H9 (cell line): ENCODE measurements around the gene TRIO. TPM values are rescaled to one million over a fixed set of nuclear protein-coding genes. Genes with fewer than 3 reads are reported as not detected.

Source experiments
- DNase-seq: peaks from one replicate; pipeline ENCODE4 v3.0.0-alpha.2; 2017
- H2AFZ ChIP-seq: one replicate; pipeline ENCODE4 v1.6.1; 2013; ENCODE audit warnings: mild to moderate bottlenecking, low read length, control low read depth, moderate library complexity
- H2AK5ac ChIP-seq: 2 replicates; pipeline ENCODE4 v1.6.1; 2013; ENCODE audit warnings: low read length, control low read depth, mixed read lengths; ENCODE audit not compliant: insufficient read length
- H2BK120ac ChIP-seq: one replicate; pipeline ENCODE4 v1.6.1; 2013; ENCODE audit warnings: low read depth, mild to moderate bottlenecking, low read length, control low read depth, inconsistent platforms; ENCODE audit not compliant: poor library complexity, severe bottlenecking
- H2BK12ac ChIP-seq: 2 replicates; pipeline ENCODE4 v1.6.1; 2013; ENCODE audit warnings: low read length, control low read depth, mixed read lengths, low read depth; ENCODE audit not compliant: insufficient read length
- H2BK15ac ChIP-seq: 2 replicates; pipeline ENCODE4 v1.6.1; 2013; ENCODE audit warnings: low read depth, low read length, control low read depth
- H2BK20ac ChIP-seq: one replicate; pipeline ENCODE4 v1.6.1; 2013; ENCODE audit warnings: low read depth, mild to moderate bottlenecking, low read length, control low read depth, inconsistent platforms; ENCODE audit not compliant: poor library complexity, severe bottlenecking
- H2BK5ac ChIP-seq: 2 replicates; pipeline ENCODE4 v1.6.1; 2013; ENCODE audit warnings: low read length, control low read depth, mixed read lengths; ENCODE audit not compliant: insufficient read length
- H3K14ac ChIP-seq: 2 replicates; pipeline ENCODE4 v1.6.1; 2013; ENCODE audit warnings: low read length, control low read depth; ENCODE audit not compliant: insufficient read depth
- H3K18ac ChIP-seq: 2 replicates; pipeline ENCODE4 v1.6.1; 2013; ENCODE audit warnings: low read depth, mild to moderate bottlenecking, mixed read lengths, low read length, control low read depth; ENCODE audit not compliant: insufficient read length
- H3K23ac ChIP-seq: 2 replicates; pipeline ENCODE4 v1.6.1; 2013; ENCODE audit warnings: low read length, control low read depth, mixed read lengths, low read depth; ENCODE audit not compliant: insufficient read length
- H3K23me2 ChIP-seq: 2 replicates; pipeline ENCODE4 v1.6.1; 2013; ENCODE audit warnings: low read depth, mild to moderate bottlenecking, mixed read lengths, low read length, control low read depth; ENCODE audit not compliant: insufficient read length, poor library complexity, severe bottlenecking
- H3K27ac ChIP-seq: 2 replicates; pipeline ENCODE4 v1.5.1; 2013; ENCODE audit warnings: low read length, control low read depth, mixed read lengths, low read depth; ENCODE audit not compliant: insufficient read length
- H3K27me3 ChIP-seq: 2 replicates; pipeline ENCODE4 v1.6.1; 2013; ENCODE audit warnings: low read length, control low read depth, inconsistent platforms; ENCODE audit not compliant: insufficient read depth
- H3K4ac ChIP-seq: 2 replicates; pipeline ENCODE4 v1.6.1; 2013; ENCODE audit warnings: low read depth, mild to moderate bottlenecking, control low read depth, inconsistent platforms, low read length, moderate library complexity
- H3K4me1 ChIP-seq: 2 replicates; pipeline ENCODE4 v1.6.1; 2013; ENCODE audit warnings: low read length, control low read depth, inconsistent platforms; ENCODE audit not compliant: insufficient read depth
- H3K4me2 ChIP-seq: 2 replicates; pipeline ENCODE4 v1.6.1; 2013; ENCODE audit warnings: low read length, control low read depth, mixed read lengths; ENCODE audit not compliant: insufficient read length, insufficient read depth
- H3K56ac ChIP-seq: 2 replicates; pipeline ENCODE4 v1.6.1; 2013; ENCODE audit warnings: low read depth, mild to moderate bottlenecking, mixed read lengths, low read length, control low read depth; ENCODE audit not compliant: insufficient read length
- H3K79me1 ChIP-seq: 2 replicates; pipeline ENCODE4 v1.6.1; 2013; ENCODE audit warnings: low read depth, mild to moderate bottlenecking, moderate library complexity, low read length, control low read depth, inconsistent platforms; ENCODE audit not compliant: insufficient read depth, poor library complexity, severe bottlenecking
- H3K79me2 ChIP-seq: 2 replicates; pipeline ENCODE4 v1.6.1; 2013; ENCODE audit warnings: low read length, control low read depth, inconsistent platforms; ENCODE audit not compliant: insufficient read depth
- H3K9ac ChIP-seq: 2 replicates; pipeline ENCODE4 v1.6.1; 2013; ENCODE audit warnings: low read length, control low read depth, mixed read lengths; ENCODE audit not compliant: insufficient read length; ENCODE audit errors: extremely low read depth
- H3K9me3 ChIP-seq: one replicate; pipeline ENCODE4 v1.6.1; 2013; ENCODE audit warnings: low read depth, low read length, inconsistent platforms; ENCODE audit not compliant: control insufficient read depth
- H3T11ph ChIP-seq: one replicate; pipeline ENCODE4 v1.6.1; 2013; ENCODE audit warnings: mild to moderate bottlenecking, low read length, control low read depth, inconsistent platforms
- H4K20me1 ChIP-seq: one replicate; pipeline ENCODE4 v1.6.1; 2013; ENCODE audit not compliant: control insufficient read depth, insufficient read length, insufficient read depth
- H4K5ac ChIP-seq: 2 replicates; pipeline ENCODE4 v1.6.1; 2013; ENCODE audit warnings: low read depth, mild to moderate bottlenecking, mixed read lengths, low read length, control low read depth; ENCODE audit not compliant: insufficient read length
- H4K8ac ChIP-seq: replicated peaks from 2 replicates; pipeline ENCODE4 v1.6.1; 2013; ENCODE audit warnings: low read length, control low read depth, mixed read lengths, low read depth; ENCODE audit not compliant: insufficient read length
- H4K91ac ChIP-seq: 2 replicates; pipeline ENCODE4 v1.6.1; 2013; ENCODE audit warnings: low read depth, mild to moderate bottlenecking, moderate library complexity, mixed read lengths, low read length, control low read depth; ENCODE audit not compliant: insufficient read length
- H3K27ac Mint-ChIP-seq, 3 experiments: 2 replicates in 2 of 3; 3 replicates in 1 of 3; pipeline ENCODE4 v1.8.0; 2020 to 2021; ENCODE audit warnings: mixed read lengths in 3 of 3, mild to moderate bottlenecking in 1 of 3, moderate library complexity in 1 of 3
- H3K27me3 Mint-ChIP-seq: 2 replicates; pipeline ENCODE4 v1.8.0; 2021; ENCODE audit warnings: low read depth, mild to moderate bottlenecking, moderate library complexity, mixed read lengths
- H3K36me3 Mint-ChIP-seq, 3 experiments: 2 replicates in 2 of 3; 3 replicates in 1 of 3; pipeline ENCODE4 v1.8.0; 2020 to 2021; ENCODE audit warnings: low read depth in 3 of 3, mixed read lengths in 3 of 3; ENCODE audit not compliant: insufficient read depth in 1 of 3
- H3K4me1 Mint-ChIP-seq, 2 experiments: 2 replicates each; pipeline ENCODE4 v1.8.0; 2020; ENCODE audit warnings: mixed read lengths in 2 of 2
- H3K4me3 Mint-ChIP-seq, 2 experiments: 2 replicates in 1 of 2; 3 replicates in 1 of 2; pipeline ENCODE4 v1.8.0; 2020 to 2021; ENCODE audit warnings: mild to moderate bottlenecking in 2 of 2, mixed read lengths in 2 of 2, moderate library complexity in 1 of 2
- H3K9me3 Mint-ChIP-seq, 2 experiments: 2 replicates in 1 of 2; 3 replicates in 1 of 2; pipeline ENCODE4 v1.8.0; 2020; ENCODE audit warnings: mild to moderate bottlenecking in 2 of 2, mixed read lengths in 2 of 2, moderate library complexity in 1 of 2
- WGBS: extraction: QIAGEN DNeasy Blood & Tissue Kit; methylation state at CpG from one replicate; pipeline ENCODE4 v1.1.7; 2013; ENCODE audit warnings: missing lambda C conversion rate, low lambda C conversion rate, mixed read lengths; ENCODE audit not compliant: insufficient read length; ENCODE audit errors: extremely low coverage; 5-methylcytosine and 5-hydroxymethylcytosine counted together
- total RNA-seq: library from RNA; stranded (reverse); gene quantifications from 2 replicates; pipeline ENCODE4 v1.2.1, GENCODE V29; 2021
- TF ChIP-seq, protein P1 (sequence below): fragments of 200-600 bp; sonication (generic); conservative IDR thresholded peaks from 3 replicates; pipeline ENCODE4 v1.8.0; 2021; ENCODE audit warnings: antibody characterized with exemption, mild to moderate bottlenecking

Gene TRIO
- total RNA-seq, 1 experiment from 2014 or later: 87.8 TPM

DNA sequence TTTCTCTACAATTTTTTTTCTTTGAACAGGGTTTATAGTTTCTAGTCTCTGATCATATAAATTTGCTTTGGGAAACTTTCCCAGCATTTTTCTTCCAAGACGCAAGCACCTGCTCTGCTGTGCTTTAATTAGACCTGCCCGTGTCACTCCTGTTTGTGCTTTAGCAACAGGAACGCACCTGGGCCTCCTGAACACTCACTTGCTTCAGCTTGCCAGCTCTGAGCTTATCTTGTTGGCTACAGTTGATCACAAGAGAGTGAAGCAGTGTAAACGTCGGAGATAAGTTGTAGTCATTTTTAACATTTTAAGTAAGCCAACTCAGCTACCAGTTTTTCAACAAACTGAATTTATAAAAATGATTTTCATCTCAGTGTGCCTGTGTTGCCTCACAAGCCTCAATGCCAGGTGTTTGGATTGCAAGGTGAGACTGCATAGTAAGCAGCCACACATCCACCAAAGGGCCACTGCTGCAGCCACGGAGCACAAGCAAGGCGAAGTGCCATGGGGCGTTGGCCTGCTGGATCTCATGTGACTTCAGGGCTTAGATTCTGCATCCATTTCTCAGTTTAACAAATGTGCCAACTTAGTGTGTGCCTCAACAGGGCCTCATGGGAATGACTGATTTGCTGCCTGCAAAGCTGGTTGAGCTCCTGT, 166.9 kb downstream of the TRIO start:
- Histone ChIP-seq H3K27ac (no peak overlapping the region), H3K23ac (no peak overlapping the region), H4K20me1 (no peaks in the 10 kb centered on the region), H2BK20ac (no peak overlapping the region), H3K9me3 (no peaks in the 10 kb centered on the region), H3K4me1 (no peaks in the 10 kb centered on the region), H4K5ac (no peak overlapping the region), H3K4ac (no peak overlapping the region), H4K8ac (no peak overlapping the region), H3K56ac (no peak overlapping the region), H3K9ac (no peak overlapping the region), H2AK5ac (no peak overlapping the region), H3K23me2 (no peaks in the 10 kb centered on the region), H3K79me2 (no peaks in the 10 kb centered on the region), H2AFZ (no peak overlapping the region), H3K18ac (no peak overlapping the region), H3K14ac (no peak overlapping the region), H2BK15ac (no peak overlapping the region), H2BK120ac (no peak overlapping the region), H3K4me2 (no peak overlapping the region), H4K91ac (no peak overlapping the region), H2BK12ac (no peak overlapping the region), H3K27me3 (no peaks in the 10 kb centered on the region), H3T11ph (no peak overlapping the region), H2BK5ac (no peak overlapping the region), H3K79me1 (peaks cover 2% of the 10 kb centered on the region)
- peaks cover 22 to 63% (median 38%) of the 10 kb centered on the region in 3 experiments; a peak in 6 of 7 replicates for H3K36me3 Mint-ChIP-seq
- no peak for DNase-seq
- H3K27ac Mint-ChIP-seq: peak overlapping the region in 1 of 3 experiments; percentile 50; a peak in 2 of 7 replicates
- no peaks in the 10 kb centered on the region for H3K27me3 Mint-ChIP-seq
- no peaks in the 10 kb centered on the region for H3K9me3 Mint-ChIP-seq
- no peak overlapping the region for H3K4me3 Mint-ChIP-seq
- H3K4me1 Mint-ChIP-seq: peaks cover 0 to 9% of the 10 kb centered on the region in 2 experiments; a peak in 2 of 4 replicates
- no CpG with 5 or more reads among the region's 8 CpGs for WGBS
- TF ChIP-seq, protein P1, sequence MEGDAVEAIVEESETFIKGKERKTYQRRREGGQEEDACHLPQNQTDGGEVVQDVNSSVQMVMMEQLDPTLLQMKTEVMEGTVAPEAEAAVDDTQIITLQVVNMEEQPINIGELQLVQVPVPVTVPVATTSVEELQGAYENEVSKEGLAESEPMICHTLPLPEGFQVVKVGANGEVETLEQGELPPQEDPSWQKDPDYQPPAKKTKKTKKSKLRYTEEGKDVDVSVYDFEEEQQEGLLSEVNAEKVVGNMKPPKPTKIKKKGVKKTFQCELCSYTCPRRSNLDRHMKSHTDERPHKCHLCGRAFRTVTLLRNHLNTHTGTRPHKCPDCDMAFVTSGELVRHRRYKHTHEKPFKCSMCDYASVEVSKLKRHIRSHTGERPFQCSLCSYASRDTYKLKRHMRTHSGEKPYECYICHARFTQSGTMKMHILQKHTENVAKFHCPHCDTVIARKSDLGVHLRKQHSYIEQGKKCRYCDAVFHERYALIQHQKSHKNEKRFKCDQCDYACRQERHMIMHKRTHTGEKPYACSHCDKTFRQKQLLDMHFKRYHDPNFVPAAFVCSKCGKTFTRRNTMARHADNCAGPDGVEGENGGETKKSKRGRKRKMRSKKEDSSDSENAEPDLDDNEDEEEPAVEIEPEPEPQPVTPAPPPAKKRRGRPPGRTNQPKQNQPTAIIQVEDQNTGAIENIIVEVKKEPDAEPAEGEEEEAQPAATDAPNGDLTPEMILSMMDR: no peak
